ENCODE data around the gene TUFT1. TPM values are rescaled to one million over a fixed set of nuclear protein-coding genes. Genes with fewer than 3 reads are reported as not detected.

The TUFT1 gene
- total and polyA plus RNA-seq, 2 of the 13 experiments (the other 11 are each of a cell fraction or from before 2014, with no cell fraction given): 6.4 to 7.3 TPM

- no peak for TF ChIP-seq ZNF766 (CRISPR knock-in tag; IDR thresholded peaks at IDR 0.05; ENCODE audit: borderline replicate concordance)
- peak; percentile 76 for TF ChIP-seq HDAC1 (CRISPR knock-in tag; IDR thresholded peaks at IDR 0.05)
- peak; percentile 89 for TF ChIP-seq ZNF784 (CRISPR knock-in tag; IDR thresholded peaks at IDR 0.05; ENCODE audit: borderline replicate concordance)
- no peak for TF ChIP-seq ATRX (CRISPR knock-in tag; IDR thresholded peaks at IDR 0.05; ENCODE audit: borderline replicate concordance)
- peak; percentile 73; the same call in 1 of the 2 replicates for TF ChIP-seq ZNF333 (CRISPR knock-in tag; IDR thresholded peaks at IDR 0.05; ENCODE audit: borderline replicate concordance)
- TF ChIP-seq PLSCR1 (CRISPR knock-in tag; IDR thresholded peaks at IDR 0.05; ENCODE audit: borderline replicate concordance): no peak
- TF ChIP-seq KDM6A (CRISPR knock-in tag; IDR thresholded peaks at IDR 0.05; ENCODE audit: low read depth): no peak
- peak; percentile 43; the same call in 1 of the 2 replicates for TF ChIP-seq ELF1 (CRISPR knock-in tag; IDR thresholded peaks at IDR 0.05)
- no peak for TF ChIP-seq SKI (IDR thresholded peaks at IDR 0.05; ENCODE audit: partially characterized antibody)
- 0 out of 2 replicates have a peak, but pooled peaks have one; percentile 17 for TF ChIP-seq BATF2 (CRISPR knock-in tag; IDR thresholded peaks at IDR 0.05)
- TF ChIP-seq ZBED4 (CRISPR knock-in tag; IDR thresholded peaks at IDR 0.05; ENCODE audit: borderline replicate concordance): peak; percentile 23; the same call in 1 of the 2 replicates
- peak; percentile 83; the same call in 1 of the 2 replicates for TF ChIP-seq ZFP36L1 (CRISPR knock-in tag; IDR thresholded peaks at IDR 0.05)
- no peak for TF ChIP-seq GLMP (CRISPR knock-in tag; IDR thresholded peaks at IDR 0.05; ENCODE audit: borderline replicate concordance)
- no peak for TF ChIP-seq ZNF34 (CRISPR knock-in tag; IDR thresholded peaks at IDR 0.05; ENCODE audit: borderline replicate concordance)
- TF ChIP-seq BRF2 (CRISPR knock-in tag; IDR thresholded peaks at IDR 0.05): 0 out of 2 replicates have a peak, but pooled peaks have one; percentile 36
- TF ChIP-seq HNRNPL (IDR thresholded peaks at IDR 0.05; ENCODE audit: low read depth, low read length): peak; percentile 39; the same call in 1 of the 2 replicates
These were observed at the start of gene TUFT1 (continued) for GRCh38 chr1:151540021-151540981.
